Activated naive CD8-positive, alpha-beta T cell treated with anti-CD3 and anti-CD28 coated beads, Interleukin-2, amount 50 U/mL, for 16 hours (primary cell): ENCODE measurements around the gene F5.
"Not testable (repeated sequence)": the region's sequence is repeated elsewhere in the genome, so short reads cannot be mapped to it uniquely, and the experiment has no call there.

Experiments
- DNase-seq: peaks from one replicate; pipeline ENCODE4 v3.0.0-alpha.2; 2020; ENCODE audit warnings: low read depth, low spot score

F5 gene

GRCh38 chr1:169509354-169509753, 76.9 kb downstream of the F5 start:
- no peak for DNase-seq

GRCh38 chr1:169508432-169509338, 77.6 kb downstream of the F5 start:
- no peak for DNase-seq

GRCh38 chr1:169507413-169507812, 78.9 kb downstream of the F5 start:
- DNase-seq, result no peak

- DNase-seq, result not testable (repeated sequence)
Measured at GRCh38 chr1:169503601-169504000, 82.7 kb downstream of the F5 start.

- DNase-seq, result no peak
Measured at GRCh38 chr1:169499807-169500206, 86.5 kb downstream of the F5 start.

- DNase-seq, result no peak
Measured at GRCh38 chr1:169497317-169497716, 89.0 kb downstream of the F5 start.

- no peak for DNase-seq
Measured at GRCh38 chr1:169495916-169496315, 90.4 kb downstream of the F5 start.

GRCh38 chr1:169495046-169495775, 91.1 kb downstream of the F5 start:
- no peak for DNase-seq

GRCh38 chr1:169494343-169494742, 91.9 kb downstream of the F5 start:
- no peak for DNase-seq

- no peak for DNase-seq
Measured at GRCh38 chr1:169493251-169493650, 93.0 kb downstream of the F5 start.

- no peak for DNase-seq
Measured at GRCh38 chr1:169491845-169492281, 94.4 kb downstream of the F5 start.

- DNase-seq, result no peak
Measured at GRCh38 chr1:169488157-169488556, 98.1 kb downstream of the F5 start.

- no peak for DNase-seq
Measured at GRCh38 chr1:169487561-169487960, 98.7 kb downstream of the F5 start.

- no peak for DNase-seq
Measured at GRCh38 chr1:169487133-169487532, 99.1 kb downstream of the F5 start.

GRCh38 chr1:169486281-169487051, 99.8 kb downstream of the F5 start:
- no peak for DNase-seq

GRCh38 chr1:169485431-169486280, 100.6 kb downstream of the F5 start, which contains the start of gene SLC19A2:
Gene SLC19A2, minus strand, starts transcription at chr1:169485944. Its CDS starts 178 bp downstream, at chr1:169485766.
- peak; percentile 88 for DNase-seq

GRCh38 chr1:169484683-169485430, 101.4 kb downstream of the F5 start:
- no peak for DNase-seq

- DNase-seq, result no peak
Measured at GRCh38 chr1:169484101-169484500, 102.2 kb downstream of the F5 start.

- DNase-seq, result no peak
Measured at GRCh38 chr1:169483500-169483966, 102.7 kb downstream of the F5 start.
